GM10266 (cell line): ENCODE measurements around the gene ANKLE1.
A peak's percentile ranks its signal among the peaks of the same experiment; 100 is the strongest.

Experiments
- DNase-seq: peaks from one replicate; pipeline ENCODE4 v3.0.0; 2012; ENCODE audit errors: extremely low spot score
- CTCF ChIP-seq: IDR thresholded peaks from 2 replicates; pipeline ENCODE4 v1.5.1; 2012; ENCODE audit warnings: mild to moderate bottlenecking, low read depth; ENCODE audit not compliant: control insufficient read depth, insufficient read depth; ENCODE audit errors: missing control alignments

Gene ANKLE1

GRCh38 chr19:17330262-17331044 lies 48.8 kb downstream of the ANKLE1 start:
- no peak for TF ChIP-seq CTCF
- DNase-seq, result no peak

GRCh38 chr19:17331045-17331558 lies 49.4 kb downstream of the ANKLE1 start:
- TF ChIP-seq CTCF, result no peak
- no peak for DNase-seq

GRCh38 chr19:17332360-17332676 lies 50.6 kb downstream of the ANKLE1 start:
- no peak for DNase-seq
- no peak for TF ChIP-seq CTCF

GRCh38 chr19:17332677-17333581 lies 51.2 kb downstream of the ANKLE1 start:
- TF ChIP-seq CTCF, result no peak
- peak; percentile 67 for DNase-seq

GRCh38 chr19:17333611-17334413 lies 52.1 kb downstream of the ANKLE1 start:
- TF ChIP-seq CTCF, result no peak
- peak; percentile 75 for DNase-seq

- no peak for TF ChIP-seq CTCF
- DNase-seq, result peak; percentile 94
These were observed 53.0 kb downstream of the ANKLE1 start, which contains the start of gene ANO8 for GRCh38 chr19:17334414-17335409. TSS of gene ANO8 (minus strand) at chr19:17334855. CDS start at chr19:17334670, 185 bp downstream.
